Mammary epithelial cell (primary cell): ENCODE data around the gene FAM149B1.

Source experiments
- CTCF ChIP-seq, 2 donors: IDR thresholded peaks in 1 of 2; conservative IDR thresholded peaks in 1 of 2; 2 replicates each; pipeline ENCODE4 v1.5.1; 2011 to 2012; ENCODE audit warnings: inconsistent platforms in 2 of 2, low read length in 2 of 2, mild to moderate bottlenecking in 2 of 2, control low read depth in 1 of 2, low read depth in 1 of 2; ENCODE audit not compliant: insufficient read depth in 1 of 2; ENCODE audit errors: extremely low read depth in 1 of 2
- EZH2 ChIP-seq: IDR thresholded peaks from 2 replicates; pipeline ENCODE4 v1.6.1; 2012; ENCODE audit warnings: low read length, inconsistent platforms, borderline replicate concordance

GRCh38 chr10:73261362-73261995 is 93.6 kb downstream of the FAM149B1 start:
- TF ChIP-seq CTCF (conservative IDR thresholded peaks at IDR 0.05 in 1 of 2, IDR thresholded peaks at IDR 0.05 in 1 of 2; ENCODE audit: extremely low read depth in 1 of 2, insufficient read depth in 1 of 2, low read depth in 1 of 2, low read length in 2 of 2), result no peak
- TF ChIP-seq EZH2, result no peak
